Mesodermal cell (in vitro differentiated cells): ENCODE results near the gene FIGN.
A peak's percentile ranks its signal among the peaks of the same experiment; 100 is the strongest.

Source experiments
- H3K27ac ChIP-seq: 2 replicates; pipeline ENCODE4 v1.7.0; 2013; ENCODE audit warnings: mild to moderate bottlenecking, low read depth, low read length, moderate library complexity; ENCODE audit not compliant: severe bottlenecking
- H3K36me3 ChIP-seq: 2 replicates; pipeline ENCODE4 v1.7.1; 2013; ENCODE audit warnings: mild to moderate bottlenecking, low read length, moderate library complexity; ENCODE audit not compliant: control insufficient read depth, insufficient read depth
- H3K4me1 ChIP-seq: one replicate; pipeline ENCODE4 v1.7.1; 2013; ENCODE audit warnings: mild to moderate bottlenecking, low read length; ENCODE audit not compliant: insufficient read depth, control insufficient read depth, poor library complexity, severe bottlenecking
- H3K4me3 ChIP-seq: 2 replicates; pipeline ENCODE4 v1.7.0; 2013; ENCODE audit warnings: low read length, control low read depth, mild to moderate bottlenecking; ENCODE audit not compliant: insufficient read depth, poor library complexity, severe bottlenecking; ENCODE audit errors: extremely low read depth
- H3K9me3 ChIP-seq: 2 replicates; pipeline ENCODE4 v1.7.1; 2013; ENCODE audit warnings: mild to moderate bottlenecking, low read length, moderate library complexity; ENCODE audit not compliant: control insufficient read depth
- WGBS, 2 experiments: methylation state at CpG; one replicate each; pipeline ENCODE4 v1.1.5; 2013; ENCODE audit warnings: missing lambda C conversion rate in 2 of 2; ENCODE audit not compliant: insufficient coverage in 2 of 2; 5-methylcytosine and 5-hydroxymethylcytosine counted together

Gene FIGN

DNA sequence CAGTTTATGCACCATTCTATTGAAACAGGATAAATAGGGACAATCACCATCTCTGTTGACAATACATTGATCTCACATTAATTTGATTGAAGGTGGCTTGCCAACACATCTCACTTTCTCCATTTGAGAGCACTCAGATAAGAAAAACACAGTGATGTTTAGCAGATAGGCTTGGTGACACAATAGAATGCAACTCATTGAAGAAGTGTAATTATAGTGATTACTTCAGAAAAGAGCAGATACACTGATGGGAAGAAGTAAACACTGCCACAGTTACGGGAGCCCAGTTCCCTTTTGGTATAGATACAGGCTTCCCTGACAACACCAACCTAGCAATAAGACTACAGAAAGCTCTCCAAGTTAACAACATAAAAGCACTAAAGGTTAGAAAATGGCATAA, 89.1 kb downstream of the FIGN start:
- no peak overlapping the region for H3K4me3 ChIP-seq
- peaks cover 21% of the 10 kb centered on the region for H3K4me1 ChIP-seq
- no peaks in the 10 kb centered on the region for H3K9me3 ChIP-seq
- no peaks in the 10 kb centered on the region for H3K36me3 ChIP-seq
- WGBS, 2 experiments, result 40% methylated on average over 1 of the region's 1 CpG; no CpG with 5 or more reads in 1 of the 2 experiments
- H3K27ac ChIP-seq, result peak overlapping the region; percentile 62

- Histone ChIP-seq H3K4me1 (peaks cover 19% of the 10 kb centered on the region), H3K4me3 (no peak overlapping the region), H3K9me3 (no peaks in the 10 kb centered on the region), H3K27ac (no peak overlapping the region), H3K36me3 (no peaks in the 10 kb centered on the region)
- 100% methylated on average over 1 of the region's 2 CpGs for WGBS, 2 experiments
Observed at GRCh38 chr2:163644238-163644637, 91.6 kb downstream of the FIGN start.

GRCh38 chr2:163641986-163642385, 93.8 kb downstream of the FIGN start:
- H3K4me1 ChIP-seq, result peaks cover 7% of the 10 kb centered on the region
- no peaks in the 10 kb centered on the region for H3K36me3 ChIP-seq
- no peaks in the 10 kb centered on the region for H3K9me3 ChIP-seq
- H3K4me3 ChIP-seq, result no peak overlapping the region
- no peak overlapping the region for H3K27ac ChIP-seq
- WGBS, 2 experiments, result no CpG with 5 or more reads among the region's 1 CpG

DNA sequence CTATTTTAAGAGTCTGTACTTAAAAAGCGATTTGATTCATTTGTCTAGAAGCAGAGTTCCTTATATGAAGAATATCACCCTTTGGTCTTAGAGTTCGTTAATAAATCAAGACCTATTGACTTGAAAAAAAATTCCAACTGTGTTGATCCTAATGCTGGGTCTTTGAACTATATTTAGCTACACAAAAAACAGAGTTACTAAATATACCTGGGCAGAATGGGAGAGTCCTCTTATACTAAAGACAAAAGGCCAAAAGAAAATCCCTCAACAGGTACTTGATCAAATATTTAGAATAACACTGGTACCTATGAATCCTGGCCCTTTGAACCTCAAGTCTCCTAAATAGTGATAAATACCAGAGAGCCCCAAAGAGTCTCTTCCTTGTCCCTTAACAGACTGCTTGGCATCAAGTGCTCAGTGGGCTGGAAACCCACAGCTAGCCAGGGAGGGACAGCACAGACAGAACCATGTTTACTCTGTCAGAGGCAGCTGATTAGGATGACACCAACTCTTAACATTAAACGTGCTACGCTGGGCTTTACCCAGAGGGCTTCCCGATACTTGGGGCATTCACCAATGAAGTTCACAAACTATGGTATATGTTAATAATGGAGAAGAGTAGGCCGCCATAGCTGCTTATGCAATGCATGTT, 95.1 kb downstream of the FIGN start:
- Histone ChIP-seq H3K4me1 (peaks cover 3% of the 10 kb centered on the region), H3K4me3 (no peak overlapping the region), H3K36me3 (no peaks in the 10 kb centered on the region), H3K9me3 (no peaks in the 10 kb centered on the region), H3K27ac (no peak overlapping the region)
- WGBS, 2 experiments, result 83% methylated on average over 2 of the region's 6 CpGs; no CpG with 5 or more reads in 1 of the 2 experiments

- Histone ChIP-seq H3K4me1 (peaks cover 3% of the 10 kb centered on the region), H3K36me3 (no peaks in the 10 kb centered on the region), H3K27ac (no peak overlapping the region), H3K4me3 (no peak overlapping the region), H3K9me3 (no peaks in the 10 kb centered on the region)
- 86 to 96% methylated on average over 2 to 6 of the region's 6 CpGs for WGBS, 2 experiments
Observed at GRCh38 chr2:163637871-163638270, 97.9 kb downstream of the FIGN start.

DNA sequence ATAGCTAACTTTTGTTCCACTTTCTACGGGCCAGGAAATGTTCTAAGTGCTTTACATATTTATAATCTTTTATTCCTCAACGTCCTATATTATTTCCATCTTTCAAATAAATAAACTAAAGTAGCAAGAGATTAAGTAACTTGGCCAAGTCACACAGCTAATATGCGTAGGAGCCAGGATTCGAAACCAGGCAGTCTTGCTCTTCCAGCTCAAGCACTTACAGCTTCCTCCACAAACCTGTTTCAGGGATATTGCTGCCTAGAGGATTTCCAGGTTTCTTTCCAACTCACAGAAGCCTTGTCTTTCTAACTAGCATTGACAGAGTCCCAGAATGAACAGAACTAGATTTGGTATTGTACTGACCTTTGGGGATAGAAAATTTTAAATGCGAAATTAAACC, 102.5 kb downstream of the FIGN start:
- no peak overlapping the region for H3K27ac ChIP-seq
- H3K9me3 ChIP-seq, result no peaks in the 10 kb centered on the region
- H3K36me3 ChIP-seq, result no peaks in the 10 kb centered on the region
- no peaks in the 10 kb centered on the region for H3K4me1 ChIP-seq
- no peak overlapping the region for H3K4me3 ChIP-seq
- 100% methylated on average over 2 to 3 of the region's 5 CpGs for WGBS, 2 experiments

GRCh38 chr2:163630836-163631235, 105.0 kb downstream of the FIGN start:
- no peaks in the 10 kb centered on the region for H3K4me1 ChIP-seq
- H3K4me3 ChIP-seq, result no peak overlapping the region
- H3K36me3 ChIP-seq, result no peaks in the 10 kb centered on the region
- no peak overlapping the region for H3K27ac ChIP-seq
- 80 to 95% methylated on average over 2 of the region's 5 CpGs for WGBS, 2 experiments
- no peaks in the 10 kb centered on the region for H3K9me3 ChIP-seq

DNA sequence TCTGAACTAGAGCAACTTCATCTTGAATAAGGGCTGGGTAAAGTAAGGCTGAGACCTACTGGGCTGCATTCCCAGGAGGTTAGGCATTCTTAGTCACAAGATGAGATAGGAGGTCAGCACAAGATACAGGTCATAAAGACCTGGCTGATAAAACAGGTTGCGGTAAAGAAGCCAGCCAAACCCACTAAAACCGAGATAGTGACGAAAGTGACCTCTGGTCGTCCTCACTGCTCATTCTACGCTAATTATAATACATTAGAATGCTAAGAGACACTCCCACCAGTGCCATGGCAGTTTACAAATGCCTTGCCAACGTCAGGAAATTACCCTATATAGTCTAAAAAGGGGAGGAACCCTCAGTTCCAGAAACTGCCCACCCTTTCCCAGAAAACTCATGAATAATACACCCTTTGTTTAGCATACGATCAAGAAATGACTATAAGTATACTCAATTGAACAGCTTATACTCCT, 109.1 kb downstream of the FIGN start:
- Histone ChIP-seq H3K27ac (no peak overlapping the region), H3K4me3 (no peak overlapping the region), H3K9me3 (no peaks in the 10 kb centered on the region), H3K4me1 (peaks cover 5% of the 10 kb centered on the region), H3K36me3 (no peaks in the 10 kb centered on the region)
- WGBS, 2 experiments, result 83 to 95% methylated on average over 6 of the region's 7 CpGs

DNA sequence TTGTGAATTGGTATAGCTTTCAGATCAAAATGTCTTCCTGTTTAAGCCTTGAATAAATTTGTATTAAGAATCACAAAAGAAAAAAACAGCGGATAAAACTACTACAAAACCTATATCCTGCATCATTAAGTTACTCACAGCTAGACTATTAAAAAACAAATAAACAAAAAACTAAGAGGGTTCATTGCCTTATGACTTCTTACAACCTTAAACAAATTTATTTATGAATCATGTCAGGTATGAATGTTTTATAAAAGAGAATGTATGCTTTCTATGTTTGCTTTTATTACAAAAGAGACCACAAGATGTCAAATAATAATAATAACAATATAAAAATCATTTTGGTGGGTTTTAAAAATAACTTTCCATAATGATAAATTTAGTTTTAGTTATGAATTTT, 109.6 kb downstream of the FIGN start:
- H3K36me3 ChIP-seq, result no peaks in the 10 kb centered on the region
- WGBS, 2 experiments, result no CpG with 5 or more reads among the region's 1 CpG
- H3K4me1 ChIP-seq, result peaks cover 10% of the 10 kb centered on the region
- H3K9me3 ChIP-seq, result no peaks in the 10 kb centered on the region
- H3K27ac ChIP-seq, result no peak overlapping the region
- H3K4me3 ChIP-seq, result no peak overlapping the region

GRCh38 chr2:163625632-163626031, 110.2 kb downstream of the FIGN start:
- no peak overlapping the region for H3K27ac ChIP-seq
- no peak overlapping the region for H3K4me3 ChIP-seq
- H3K36me3 ChIP-seq, result no peaks in the 10 kb centered on the region
- no peaks in the 10 kb centered on the region for H3K9me3 ChIP-seq
- WGBS, 2 experiments, result no CpG with 5 or more reads among the region's 1 CpG
- H3K4me1 ChIP-seq, result peaks cover 10% of the 10 kb centered on the region

DNA sequence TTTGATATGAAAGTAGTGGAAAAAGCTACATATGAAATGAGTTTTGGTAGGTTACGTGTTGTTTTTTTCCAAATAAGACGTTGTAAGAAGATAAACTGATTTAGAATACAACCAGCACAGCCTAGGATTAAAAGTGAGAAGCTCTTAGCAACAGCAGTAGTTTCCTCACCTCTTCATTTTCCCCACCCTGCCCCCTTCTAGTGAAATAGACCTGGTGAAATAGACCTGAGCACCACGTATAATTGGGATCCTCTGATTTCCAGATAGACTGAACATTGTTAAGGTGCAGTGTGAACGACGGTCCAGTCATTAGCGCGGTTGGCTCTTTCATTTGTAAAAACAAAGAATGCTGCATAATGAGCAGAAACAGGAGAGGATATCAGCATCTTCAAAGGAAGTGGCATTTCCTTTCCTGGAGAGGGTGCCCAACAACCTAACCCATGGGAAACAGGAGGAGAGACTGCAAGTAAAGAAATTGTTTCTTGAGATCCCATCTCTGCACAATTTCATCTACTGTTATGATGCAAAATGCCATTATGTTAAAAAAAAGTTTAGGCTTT, 114.3 kb downstream of the FIGN start:
- no peaks in the 10 kb centered on the region for H3K9me3 ChIP-seq
- H3K4me3 ChIP-seq, result no peak overlapping the region
- H3K4me1 ChIP-seq, result peaks cover 10% of the 10 kb centered on the region
- no peak overlapping the region for H3K27ac ChIP-seq
- no peaks in the 10 kb centered on the region for H3K36me3 ChIP-seq
- 19 to 23% methylated on average over 7 of the region's 7 CpGs for WGBS, 2 experiments
